NCI-H82 treated with DMSO at 0.1 percent for 48 hours (cell line): ENCODE results near the gene OXNAD1.

Experiments
- DNase-seq: peaks from one replicate; lab custom pipeline; 2025; ENCODE audit not compliant: unreplicated experiment; lab: John Stamatoyannopoulos, UW

OXNAD1 gene

GRCh38 chr3:16273867-16274266 lies 8.9 kb downstream of the OXNAD1 start:
- no peak for DNase-seq

GRCh38 chr3:16277471-16277870 lies 12.5 kb downstream of the OXNAD1 start:
- no peak for DNase-seq

GRCh38 chr3:16279010-16279801 lies 14.2 kb downstream of the OXNAD1 start:
- no peak for DNase-seq

- no peak for DNase-seq
These were observed 15.7 kb downstream of the OXNAD1 start for GRCh38 chr3:16280671-16281070.

- no peak for DNase-seq
These were observed 19.6 kb downstream of the OXNAD1 start for GRCh38 chr3:16284633-16285032.

GRCh38 chr3:16286161-16286560 lies 21.1 kb downstream of the OXNAD1 start:
- no peak for DNase-seq

GRCh38 chr3:16286751-16287543 lies 21.9 kb downstream of the OXNAD1 start:
- DNase-seq: no peak

- DNase-seq: no peak
These were observed 23.7 kb downstream of the OXNAD1 start for GRCh38 chr3:16288664-16289063.

GRCh38 chr3:16289144-16289889 lies 24.3 kb downstream of the OXNAD1 start:
- DNase-seq: no peak

GRCh38 chr3:16290007-16290826 lies 25.2 kb downstream of the OXNAD1 start:
- peak; percentile 24 for DNase-seq

- no peak for DNase-seq
These were observed 25.8 kb downstream of the OXNAD1 start for GRCh38 chr3:16290827-16291196.

- DNase-seq: no peak
These were observed 29.8 kb downstream of the OXNAD1 start for GRCh38 chr3:16294844-16295243.

- no peak for DNase-seq
These were observed 30.4 kb downstream of the OXNAD1 start for GRCh38 chr3:16295298-16295890.

GRCh38 chr3:16297997-16298885 lies 33.2 kb downstream of the OXNAD1 start:
- no peak for DNase-seq

GRCh38 chr3:16298891-16299290 lies 33.9 kb downstream of the OXNAD1 start:
- no peak for DNase-seq

- no peak for DNase-seq
These were observed 34.7 kb downstream of the OXNAD1 start for GRCh38 chr3:16299746-16300145.

- no peak for DNase-seq
These were observed 35.3 kb downstream of the OXNAD1 start for GRCh38 chr3:16300307-16300706.

- DNase-seq: no peak
These were observed 35.9 kb downstream of the OXNAD1 start for GRCh38 chr3:16300881-16301359.

GRCh38 chr3:16301507-16301906 lies 36.5 kb downstream of the OXNAD1 start:
- DNase-seq: no peak
